GM18868 (cell line): ENCODE data around the gene C9orf43.
"Not testable (repeated sequence)": the region's sequence is repeated elsewhere in the genome, so short reads cannot be mapped to it uniquely, and the experiment has no call there.

Experiments
- ATAC-seq: cut with Tn5 transposase; IDR thresholded peaks from one replicate; pipeline ENCODE4 v1.9.1; 2021; ENCODE audit warnings: mild to moderate bottlenecking, moderate library complexity; ENCODE audit not compliant: unreplicated experiment

The C9orf43 gene

DNA sequence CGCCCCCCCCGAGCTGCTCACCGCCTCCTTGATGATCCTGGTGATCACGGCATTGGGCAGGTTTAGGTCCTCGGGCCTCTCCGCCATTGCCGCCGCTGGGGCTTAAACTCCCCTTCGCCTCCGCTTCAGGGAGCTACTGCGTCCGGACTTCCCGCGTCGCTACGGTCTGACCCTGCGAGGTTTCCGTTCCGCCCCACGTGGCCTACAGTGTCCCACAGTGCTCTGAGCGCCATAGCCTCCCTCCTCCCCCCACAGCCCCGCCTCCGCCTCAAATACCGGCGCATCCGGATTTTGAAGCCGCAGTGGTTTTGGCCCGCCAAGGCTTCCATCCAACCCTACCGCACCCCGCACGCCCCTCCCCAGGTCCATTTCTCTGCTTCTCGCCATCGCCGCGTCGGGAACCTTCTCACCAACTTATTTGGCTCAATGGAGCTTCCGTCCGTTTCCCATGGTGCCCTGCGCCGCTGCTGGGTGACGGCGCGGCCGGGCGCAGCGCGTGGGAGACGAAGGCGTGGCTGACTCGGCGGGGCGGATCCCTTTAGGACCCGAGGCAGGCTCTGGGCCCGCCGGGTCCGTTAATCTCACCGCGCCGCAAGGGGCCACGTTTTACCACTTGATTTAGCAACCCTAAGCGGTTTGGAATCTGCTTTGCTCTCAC, at the start of gene C9orf43, which contains the start of gene POLE3:
TSS of gene C9orf43 (plus strand) at position 541 of the 658 bp plus-strand sequence. CDS start 2,747 bp downstream, outside the sequence.
TSS of gene POLE3 (minus strand) at position 469 of the 658 bp plus-strand sequence. CDS start at position 87, 382 bp downstream.
- peak; percentile 91 for ATAC-seq

GRCh38 chr9:113361304-113362018, 49.1 kb upstream of the C9orf43 start:
- ATAC-seq, result no peak

DNA sequence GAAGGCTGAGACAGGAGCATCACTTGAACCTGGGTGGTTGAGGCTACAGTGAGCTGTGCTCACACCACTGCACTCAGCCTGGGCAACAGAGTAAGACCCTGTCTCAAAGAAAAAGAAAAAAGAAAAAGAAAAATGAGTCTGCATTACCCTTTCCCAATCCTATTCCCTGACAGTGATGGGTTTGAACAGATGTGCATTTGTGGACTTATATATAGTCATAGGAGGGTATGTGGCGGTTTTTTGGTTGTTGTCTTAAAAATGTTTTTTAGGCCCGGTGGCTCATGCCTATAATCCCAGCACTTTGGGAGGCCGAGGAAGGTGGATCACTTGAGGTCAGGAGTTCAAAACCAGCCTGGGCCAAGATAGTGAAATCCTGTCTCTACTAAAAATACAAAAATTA, 47.2 kb upstream of the C9orf43 start:
- ATAC-seq, result no peak

GRCh38 chr9:113364951-113365350, 45.6 kb upstream of the C9orf43 start:
- ATAC-seq, result no peak

DNA sequence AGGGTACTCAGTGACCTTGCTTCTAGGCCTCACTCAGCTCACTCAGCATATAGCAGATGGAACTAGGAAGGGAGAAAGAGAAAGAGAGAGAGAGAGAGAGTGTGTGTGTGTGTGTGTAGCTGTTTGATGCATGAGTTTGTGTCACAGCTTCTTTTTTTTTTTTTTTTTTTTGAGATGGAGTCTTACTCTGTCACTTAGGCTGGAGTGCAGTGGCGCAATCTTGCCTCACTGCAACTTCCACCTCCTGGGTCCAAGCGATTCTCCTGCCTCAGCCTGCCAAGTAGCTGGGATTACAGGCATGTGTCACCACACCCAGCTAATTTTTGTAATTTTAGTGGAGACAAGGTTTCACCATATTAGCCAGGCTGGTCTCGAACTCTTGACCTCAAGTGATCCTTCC, 44.9 kb upstream of the C9orf43 start:
- not testable (repeated sequence) for ATAC-seq

- ATAC-seq, result no peak
Observed at GRCh38 chr9:113368348-113368981, 42.1 kb upstream of the C9orf43 start.

- no peak for ATAC-seq
Observed at GRCh38 chr9:113368982-113369854, 41.3 kb upstream of the C9orf43 start.

- ATAC-seq, result no peak
Observed at GRCh38 chr9:113369855-113370140, 40.7 kb upstream of the C9orf43 start.

GRCh38 chr9:113370806-113371325, 39.7 kb upstream of the C9orf43 start:
- no peak for ATAC-seq

- no peak for ATAC-seq
Observed at GRCh38 chr9:113372059-113372458, 38.5 kb upstream of the C9orf43 start.

DNA sequence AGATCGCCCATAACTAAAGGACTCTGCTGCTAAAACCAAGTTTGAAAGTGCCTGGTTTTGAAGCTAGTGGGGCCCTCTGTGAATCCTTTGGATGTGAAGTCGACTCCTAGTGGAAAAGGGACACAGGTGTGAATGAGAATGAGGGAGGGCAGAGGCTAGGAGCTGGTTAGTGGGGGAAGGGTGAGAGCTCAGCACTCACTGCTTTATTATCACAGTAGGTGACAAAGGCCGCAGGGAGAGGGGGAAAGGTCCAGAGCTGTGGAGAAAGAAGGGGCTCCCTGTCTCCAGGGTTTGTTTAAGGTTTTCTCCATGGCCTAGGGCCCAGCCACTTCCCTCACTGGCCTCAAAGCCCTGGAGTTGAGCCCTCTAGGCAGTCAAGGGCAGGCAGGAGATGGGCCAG, 37.3 kb upstream of the C9orf43 start:
- ATAC-seq, result no peak

- no peak for ATAC-seq
Observed at GRCh38 chr9:113373676-113374392, 36.7 kb upstream of the C9orf43 start.

GRCh38 chr9:113375057-113376023, 35.2 kb upstream of the C9orf43 start:
- ATAC-seq, result no peak

DNA sequence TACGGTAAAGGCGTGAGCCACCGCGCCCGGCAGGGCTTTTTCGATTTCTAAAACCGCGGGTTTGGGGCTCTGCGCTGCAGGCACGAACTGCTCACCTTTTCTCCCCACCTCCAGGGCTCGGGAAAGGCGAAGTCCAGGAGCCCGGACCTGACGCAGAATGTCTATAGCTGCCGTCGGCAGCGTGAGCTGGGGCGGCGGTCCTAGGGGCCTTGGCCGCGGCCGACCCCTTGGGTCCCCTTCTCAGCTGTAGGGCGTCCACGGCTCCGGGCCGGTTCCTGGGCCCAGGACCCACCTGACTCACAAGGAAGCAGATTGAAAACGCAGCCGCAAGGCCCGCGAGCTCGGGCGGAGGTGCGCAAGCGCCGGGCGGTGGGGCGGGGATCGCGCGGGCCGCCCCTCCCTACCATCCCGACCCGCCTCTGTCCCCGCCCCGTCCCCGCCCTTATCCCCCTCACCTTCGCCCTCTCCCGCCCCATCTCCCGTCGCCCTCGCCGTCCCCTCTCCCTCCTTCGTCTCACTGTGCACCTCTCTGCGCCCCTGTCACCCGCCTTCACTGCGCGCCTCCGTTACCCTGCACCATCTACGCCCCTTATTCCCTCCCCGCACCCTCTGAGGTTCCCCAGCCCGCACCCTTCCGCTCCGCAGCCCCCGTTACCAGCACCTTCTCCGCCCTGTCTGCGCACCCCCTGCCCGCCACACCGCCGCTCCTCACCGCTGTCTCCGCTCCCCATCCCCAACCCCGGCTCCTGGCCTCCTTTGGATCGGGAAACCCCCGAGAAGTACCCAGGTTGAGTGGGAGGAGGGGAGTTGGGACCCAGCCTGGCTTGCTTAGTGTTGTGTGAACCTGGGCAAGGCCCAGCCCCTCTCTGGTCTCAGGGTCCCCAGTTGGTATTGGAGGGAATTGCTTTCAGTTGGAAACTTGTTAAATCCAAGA, 33.6 kb upstream of the C9orf43 start, which contains the start of gene HDHD3:
TSS of gene HDHD3 (minus strand) at position 353 of the 934 bp plus-strand sequence. CDS start 2,632 bp downstream, outside the sequence.
- ATAC-seq, result peak; percentile 68

DNA sequence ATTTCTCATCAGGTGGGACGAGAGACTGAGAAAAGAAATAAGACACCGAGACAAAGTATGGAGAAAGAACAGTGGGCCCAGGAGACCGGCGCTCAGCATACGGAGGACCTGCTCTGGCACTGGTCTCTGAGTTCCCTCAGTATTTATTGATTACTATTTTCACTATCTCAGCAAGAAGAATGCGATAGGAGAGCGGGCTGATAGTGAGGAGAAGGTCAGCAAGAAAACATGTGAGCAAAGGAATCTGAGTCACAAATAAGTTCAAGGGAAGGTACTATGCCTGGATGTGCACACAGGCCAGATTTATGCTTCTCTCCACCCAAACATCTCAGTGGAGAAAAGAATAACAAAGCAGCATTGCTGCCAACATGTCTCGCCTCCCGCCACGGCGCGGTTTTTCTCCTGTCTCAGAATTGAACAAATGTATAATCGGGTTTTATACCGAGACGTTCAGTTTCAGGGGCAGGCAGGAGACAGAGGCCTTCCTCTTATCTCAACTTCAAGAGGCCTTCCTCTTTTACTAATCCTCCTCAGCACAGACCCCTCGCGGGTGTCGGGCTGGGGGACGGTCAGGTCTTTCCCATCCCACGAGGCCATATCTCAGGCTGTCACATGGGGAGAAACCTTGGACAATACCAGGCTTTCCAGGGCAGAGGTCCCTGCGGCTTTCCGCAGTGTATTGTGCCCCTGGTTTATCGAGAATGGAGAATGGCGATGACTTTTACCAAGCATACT, 31.3 kb upstream of the C9orf43 start:
- ATAC-seq, result not testable (repeated sequence)

GRCh38 chr9:113379829-113380210, 30.7 kb upstream of the C9orf43 start:
- not testable (repeated sequence) for ATAC-seq

DNA sequence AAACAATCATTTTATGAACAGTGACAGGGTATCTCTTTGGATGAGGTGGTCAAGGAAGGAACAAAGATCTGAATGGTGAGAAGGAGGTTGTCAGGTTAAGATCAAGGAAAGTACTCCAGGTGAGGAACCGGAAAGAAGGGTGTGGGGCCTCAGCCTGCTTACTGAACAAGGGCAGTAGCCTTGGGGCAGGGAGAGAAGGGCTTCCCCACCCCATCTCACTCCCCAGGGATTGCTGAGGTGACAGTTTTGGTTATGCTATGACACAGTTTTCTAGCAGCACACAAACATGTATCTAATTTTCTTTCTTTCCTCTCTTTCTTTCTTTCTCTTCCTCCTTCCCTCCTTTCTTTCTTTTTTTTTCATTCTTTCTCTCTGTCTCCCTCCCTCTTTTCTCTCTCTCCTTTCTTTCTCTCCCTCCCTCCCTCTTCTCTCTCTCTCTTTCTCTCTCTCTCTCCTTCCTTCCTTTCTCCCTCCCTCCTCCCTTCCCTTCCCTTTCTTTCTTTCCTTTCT, 29.6 kb upstream of the C9orf43 start:
- peak; percentile 80 for ATAC-seq
